Measurements from ENCODE around the gene LINGO4. TPM values are rescaled to one million over a fixed set of nuclear protein-coding genes. Genes with fewer than 3 reads are reported as not detected.

Gene LINGO4
- total RNA-seq, 1 donor: under 0.01 TPM

- Histone ChIP-seq H3K4me3 (ENCODE audit: low read length) (no peak overlapping the region), H3K4me1 (ENCODE audit: insufficient read depth, low read length) (peaks cover 52% of the 10 kb centered on the region), H3K27me3 (ENCODE audit: insufficient read depth, low read length) (no peaks in the 10 kb centered on the region), H3K9me3 (ENCODE audit: low read depth, low read length) (no peaks in the 10 kb centered on the region)
Measured at GRCh38 chr1:151827853-151828252, 22.6 kb upstream of the LINGO4 start.

DNA sequence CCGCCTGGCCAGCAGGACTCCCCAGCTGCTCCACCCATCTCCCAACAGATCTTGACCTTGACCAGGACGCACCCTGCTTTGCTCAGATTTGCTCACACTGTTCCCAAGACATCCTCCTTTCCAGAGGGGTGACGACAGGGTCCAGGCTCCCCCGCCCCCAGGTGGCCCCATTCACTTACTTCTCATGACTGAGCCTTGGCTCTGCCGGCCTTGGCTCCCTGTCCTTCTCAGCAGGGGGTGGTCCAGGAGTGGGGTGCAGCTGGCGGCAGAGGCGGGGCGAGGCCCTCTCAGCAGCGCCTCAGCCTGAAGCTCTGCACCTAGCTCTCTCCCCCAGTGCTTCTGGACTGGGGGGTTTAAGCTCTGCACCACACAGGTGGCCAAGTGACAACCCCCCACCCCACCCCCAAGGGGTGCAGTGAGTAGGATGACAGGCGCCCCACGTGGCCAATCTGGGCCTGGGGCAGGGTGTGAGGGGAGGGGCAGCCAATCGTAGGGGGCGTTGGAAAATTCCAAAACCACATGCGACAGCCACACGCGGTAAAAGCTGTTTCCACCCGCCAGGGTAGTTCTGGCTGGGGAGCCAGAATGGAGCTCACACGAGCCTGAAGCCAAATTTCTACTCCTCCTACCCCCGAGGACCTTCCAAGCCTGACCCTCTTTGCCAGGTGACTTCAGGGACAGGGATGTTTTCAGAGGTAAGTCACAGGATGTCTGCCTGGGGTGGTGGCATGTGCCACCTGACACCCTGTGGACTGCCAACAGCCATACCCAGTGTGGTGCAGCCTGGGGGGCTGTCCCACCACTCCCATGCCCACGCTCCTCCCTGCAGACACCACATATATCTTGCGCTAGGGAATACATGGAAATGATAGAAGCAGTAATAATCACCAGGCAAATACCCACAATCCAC is 20.8 kb upstream of the LINGO4 start:
- no peak overlapping the region for H3K4me3 ChIP-seq (ENCODE audit: low read length)
- H3K9me3 ChIP-seq (ENCODE audit: low read depth, low read length): no peaks in the 10 kb centered on the region
- no peaks in the 10 kb centered on the region for H3K27me3 ChIP-seq (ENCODE audit: insufficient read depth, low read length)
- peaks cover 36% of the 10 kb centered on the region for H3K4me1 ChIP-seq (ENCODE audit: insufficient read depth, low read length)

DNA sequence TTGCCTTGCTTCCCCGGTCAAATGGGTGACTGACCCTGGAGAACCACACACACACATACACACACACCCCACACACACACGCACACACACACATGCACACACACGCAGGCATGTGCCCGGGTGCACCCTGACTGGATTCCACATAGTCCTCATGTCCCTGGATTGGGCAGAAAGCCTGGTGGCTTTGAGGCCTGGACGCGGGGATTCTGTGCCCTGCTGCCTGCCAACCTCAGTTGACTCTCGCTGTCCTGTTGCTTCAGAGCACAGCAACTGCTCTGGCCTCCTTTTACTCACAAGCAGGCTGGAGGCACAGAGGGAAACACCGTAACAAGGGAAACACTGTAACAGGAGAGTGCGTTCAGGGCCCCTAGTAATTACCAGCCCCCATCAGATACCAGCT is 20.0 kb upstream of the LINGO4 start:
- Histone ChIP-seq H3K27me3 (ENCODE audit: insufficient read depth, low read length) (no peaks in the 10 kb centered on the region), H3K4me3 (ENCODE audit: low read length) (no peak overlapping the region), H3K4me1 (ENCODE audit: insufficient read depth, low read length) (peaks cover 28% of the 10 kb centered on the region), H3K9me3 (ENCODE audit: low read depth, low read length) (no peaks in the 10 kb centered on the region)

DNA sequence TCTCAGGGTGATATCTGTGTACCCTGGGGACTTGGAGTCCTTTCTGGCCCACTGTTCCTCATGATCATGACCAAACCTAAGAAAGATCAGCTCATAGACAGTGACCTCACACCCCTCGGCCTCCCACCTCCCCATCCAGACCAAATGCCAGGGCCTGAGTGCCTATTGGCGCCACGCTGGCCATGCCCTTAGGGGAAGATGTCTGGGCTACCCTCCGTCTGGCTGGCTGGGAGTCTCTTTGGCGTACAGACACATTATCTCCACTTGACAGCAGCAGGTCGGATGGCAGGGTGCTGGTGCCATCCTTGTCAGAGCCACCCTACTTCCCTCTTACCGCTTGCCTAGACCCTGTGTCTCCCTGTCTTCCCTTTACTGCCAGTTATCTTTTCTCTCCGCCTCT is 18.0 kb upstream of the LINGO4 start:
- H3K9me3 ChIP-seq (ENCODE audit: low read depth, low read length): no peaks in the 10 kb centered on the region
- no peak overlapping the region for H3K4me3 ChIP-seq (ENCODE audit: low read length)
- H3K4me1 ChIP-seq (ENCODE audit: insufficient read depth, low read length): peaks cover 8% of the 10 kb centered on the region
- H3K27me3 ChIP-seq (ENCODE audit: insufficient read depth, low read length): no peaks in the 10 kb centered on the region

- H3K4me1 ChIP-seq (ENCODE audit: insufficient read depth, low read length): peaks cover 6% of the 10 kb centered on the region
- no peaks in the 10 kb centered on the region for H3K9me3 ChIP-seq (ENCODE audit: low read depth, low read length)
- H3K27me3 ChIP-seq (ENCODE audit: insufficient read depth, low read length): no peaks in the 10 kb centered on the region
- H3K4me3 ChIP-seq (ENCODE audit: low read length): no peak overlapping the region
Measured at GRCh38 chr1:151822404-151822803, 17.2 kb upstream of the LINGO4 start.

GRCh38 chr1:151820940-151821339 is 15.7 kb upstream of the LINGO4 start:
- no peaks in the 10 kb centered on the region for H3K27me3 ChIP-seq (ENCODE audit: insufficient read depth, low read length)
- H3K9me3 ChIP-seq (ENCODE audit: low read depth, low read length): no peaks in the 10 kb centered on the region
- H3K4me1 ChIP-seq (ENCODE audit: insufficient read depth, low read length): peaks cover 15% of the 10 kb centered on the region
- no peak overlapping the region for H3K4me3 ChIP-seq (ENCODE audit: low read length)

DNA sequence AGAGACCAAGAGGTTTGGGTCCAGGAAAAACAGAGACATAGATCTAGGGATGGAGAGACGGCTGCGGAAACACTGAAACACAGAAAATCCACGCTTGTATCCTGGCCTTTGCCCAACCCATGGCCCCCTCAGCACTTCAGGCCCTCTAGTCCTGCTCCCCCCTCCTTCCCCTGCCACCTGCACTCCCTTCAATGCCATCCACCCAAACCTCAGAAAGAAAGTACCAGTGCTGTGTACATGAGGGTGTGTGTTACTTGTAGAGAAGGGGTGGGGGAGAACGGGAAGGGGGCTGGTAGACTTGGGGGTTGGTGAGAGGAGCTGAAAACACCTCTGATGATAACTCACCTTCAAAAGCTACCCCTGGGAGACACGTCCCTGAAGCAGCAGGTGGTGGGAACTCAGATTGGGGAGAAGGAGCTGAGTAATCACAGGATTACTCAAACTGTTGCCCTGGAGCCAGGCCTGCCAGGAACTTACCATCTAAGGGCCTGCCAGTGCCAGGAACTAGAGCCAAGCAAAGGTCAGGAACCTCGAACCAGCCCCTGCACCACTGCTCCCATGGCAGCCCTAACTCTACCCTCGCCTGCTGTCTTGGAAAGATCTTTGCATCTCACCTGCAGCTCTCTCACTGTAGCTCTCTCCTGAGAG is 14.9 kb upstream of the LINGO4 start:
- Histone ChIP-seq H3K27me3 (ENCODE audit: insufficient read depth, low read length) (no peaks in the 10 kb centered on the region), H3K9me3 (ENCODE audit: low read depth, low read length) (no peaks in the 10 kb centered on the region), H3K4me3 (ENCODE audit: low read length) (no peak overlapping the region), H3K4me1 (ENCODE audit: insufficient read depth, low read length) (peaks cover 20% of the 10 kb centered on the region)

DNA sequence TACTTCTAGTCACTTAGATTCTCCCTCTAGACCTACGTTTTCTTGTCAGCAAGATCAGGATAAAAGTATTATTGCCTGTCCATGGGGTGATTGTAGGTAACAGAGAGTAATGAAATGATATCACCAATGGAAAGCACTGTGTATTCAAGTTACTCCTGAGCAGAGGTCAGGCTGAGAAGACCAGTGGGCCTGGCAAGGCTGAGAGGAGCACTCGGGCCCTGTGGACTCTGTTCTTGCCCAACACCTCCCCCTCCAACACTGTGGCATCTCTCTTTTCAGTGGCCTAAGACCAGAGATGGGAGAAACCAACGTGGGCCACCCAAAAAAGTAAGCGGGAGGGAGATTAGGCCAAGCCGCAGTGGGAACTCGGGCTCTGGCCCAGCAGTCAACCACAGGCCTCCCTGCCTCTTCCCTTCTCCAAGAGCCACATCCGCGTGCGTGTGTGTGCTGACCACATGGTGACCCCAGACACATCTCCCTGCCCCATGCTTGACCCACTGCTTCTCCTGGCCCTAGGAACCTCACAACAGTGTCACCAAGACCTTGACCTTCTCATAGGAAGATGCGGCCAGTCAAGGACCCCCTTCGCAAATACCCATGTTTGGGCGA is 14.1 kb upstream of the LINGO4 start:
- Histone ChIP-seq H3K27me3 (ENCODE audit: insufficient read depth, low read length) (no peaks in the 10 kb centered on the region), H3K4me1 (ENCODE audit: insufficient read depth, low read length) (peaks cover 24% of the 10 kb centered on the region), H3K9me3 (ENCODE audit: low read depth, low read length) (no peaks in the 10 kb centered on the region), H3K4me3 (ENCODE audit: low read length) (no peak overlapping the region)

DNA sequence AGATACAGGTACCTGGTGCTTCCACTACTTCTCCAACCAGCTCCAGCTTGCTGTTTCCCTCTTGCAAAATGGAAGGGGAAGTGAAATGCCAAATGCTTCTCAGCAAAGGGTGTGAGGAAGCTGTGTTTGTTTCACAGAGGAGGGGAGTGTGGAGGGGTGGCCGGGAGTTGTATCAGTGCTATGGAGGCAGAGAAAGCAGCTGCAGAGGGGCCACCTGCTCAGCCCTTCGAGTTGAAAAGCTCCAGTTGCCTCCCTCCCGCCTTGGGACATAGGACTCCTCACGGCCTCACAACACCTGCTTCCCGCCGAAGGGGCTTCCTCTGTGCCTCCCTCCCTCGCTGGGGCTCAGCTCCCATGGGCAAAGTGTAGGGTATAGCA is 12.1 kb upstream of the LINGO4 start:
- H3K4me3 ChIP-seq (ENCODE audit: low read length): no peak overlapping the region
- no peaks in the 10 kb centered on the region for H3K9me3 ChIP-seq (ENCODE audit: low read depth, low read length)
- peaks cover 24% of the 10 kb centered on the region for H3K4me1 ChIP-seq (ENCODE audit: insufficient read depth, low read length)
- H3K27me3 ChIP-seq (ENCODE audit: insufficient read depth, low read length): no peaks in the 10 kb centered on the region

DNA sequence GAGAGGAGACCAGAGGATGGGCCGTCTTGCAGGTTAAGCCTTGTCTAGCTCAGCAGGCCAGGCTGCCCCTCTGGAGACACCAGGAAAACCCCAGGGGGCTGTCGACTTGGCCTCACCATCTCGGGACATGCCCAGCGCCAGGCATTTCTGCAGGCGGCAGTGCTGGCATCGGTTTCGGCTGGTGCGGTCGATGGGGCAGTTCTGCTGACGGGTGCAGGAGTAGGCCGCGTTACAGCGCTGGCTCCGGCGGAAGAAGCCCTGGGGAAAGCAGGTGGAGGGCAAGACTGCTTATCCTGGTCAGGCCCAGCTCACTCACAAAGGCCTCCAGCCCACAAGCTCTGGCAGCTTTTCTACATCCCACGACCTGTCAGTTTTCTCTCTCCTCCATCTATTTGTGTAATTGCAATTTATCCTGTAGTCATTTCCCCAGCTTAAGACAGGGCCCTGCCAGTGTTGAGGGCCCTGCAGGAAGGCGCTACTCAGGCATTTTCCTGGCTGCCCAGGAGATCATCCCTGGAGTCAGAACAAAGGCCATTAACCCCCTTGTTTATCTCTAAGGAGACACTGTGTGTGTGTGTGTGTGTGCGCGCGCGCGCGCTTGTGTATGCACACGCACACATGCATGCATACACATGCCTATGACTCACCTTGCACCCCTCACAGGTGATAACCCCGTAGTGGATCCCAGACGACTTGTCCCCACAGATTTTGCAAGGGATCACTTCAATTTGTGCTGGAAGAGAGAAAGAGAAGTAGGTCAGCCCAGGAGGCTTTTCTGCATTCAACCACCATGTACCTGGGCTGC is 11.5 kb upstream of the LINGO4 start:
- Histone ChIP-seq H3K4me1 (ENCODE audit: insufficient read depth, low read length) (peaks cover 24% of the 10 kb centered on the region), H3K4me3 (ENCODE audit: low read length) (no peak overlapping the region), H3K27me3 (ENCODE audit: insufficient read depth, low read length) (no peaks in the 10 kb centered on the region), H3K9me3 (ENCODE audit: low read depth, low read length) (no peaks in the 10 kb centered on the region)

DNA sequence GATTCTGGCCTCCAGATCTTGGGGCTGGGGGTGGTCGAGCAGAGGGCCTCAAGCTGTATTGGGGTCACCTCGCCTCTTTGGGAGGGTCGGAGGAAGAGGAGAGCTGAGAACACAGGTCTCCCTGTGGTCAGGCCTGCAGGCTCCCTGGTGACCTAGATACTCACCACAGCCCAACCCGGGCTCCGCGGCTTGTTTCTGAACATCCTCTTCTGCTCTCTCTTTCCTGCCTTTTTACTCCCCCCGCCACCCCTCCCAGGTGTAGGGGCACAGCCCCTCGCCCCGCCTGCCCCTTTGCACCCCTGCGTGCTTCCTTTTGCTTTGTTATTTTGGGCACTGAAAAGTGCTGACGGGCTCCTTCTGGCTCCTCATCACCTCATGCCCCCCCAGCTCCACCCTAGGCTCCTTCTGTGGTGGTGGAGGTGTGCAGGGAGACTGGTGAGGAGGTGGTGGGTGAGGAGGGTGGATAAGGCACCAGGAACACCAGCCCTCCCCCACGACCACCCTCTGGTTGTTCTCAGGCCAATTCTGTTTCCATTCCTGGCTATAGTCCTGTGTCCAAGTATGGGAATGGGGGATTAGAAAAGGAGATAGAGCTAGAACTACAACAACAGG is 10.6 kb upstream of the LINGO4 start:
- H3K4me1 ChIP-seq (ENCODE audit: insufficient read depth, low read length): peaks cover 24% of the 10 kb centered on the region
- H3K9me3 ChIP-seq (ENCODE audit: low read depth, low read length): no peaks in the 10 kb centered on the region
- no peaks in the 10 kb centered on the region for H3K27me3 ChIP-seq (ENCODE audit: insufficient read depth, low read length)
- no peak overlapping the region for H3K4me3 ChIP-seq (ENCODE audit: low read length)

DNA sequence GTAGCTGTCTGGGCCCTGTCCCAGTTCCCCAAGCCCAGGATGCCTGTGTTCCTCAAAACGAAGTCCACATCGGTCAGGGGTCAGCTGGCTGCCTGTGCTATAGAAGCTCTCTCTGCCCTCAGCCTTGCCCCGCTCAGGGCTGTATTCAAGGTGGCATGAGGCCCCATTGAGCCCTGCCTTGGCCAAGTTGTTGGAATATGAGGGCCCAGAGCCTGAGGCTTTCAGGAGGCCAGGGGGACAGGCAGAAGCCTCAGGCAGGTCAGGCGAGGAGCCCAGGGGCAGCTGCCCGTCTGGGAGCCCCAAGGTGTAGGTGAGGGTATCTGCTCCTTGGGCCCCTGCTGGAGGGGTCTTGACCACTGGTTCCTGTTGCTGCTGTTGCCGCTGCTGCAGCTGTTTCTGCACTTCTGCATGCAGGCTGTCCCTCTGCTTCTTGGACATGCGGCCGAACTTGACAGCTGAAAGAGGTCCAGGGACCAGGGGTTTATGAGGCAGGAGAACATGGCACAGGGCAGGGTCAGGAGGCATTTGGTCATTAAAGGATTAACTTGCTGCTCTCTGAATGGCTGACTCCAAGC is 9.8 kb upstream of the LINGO4 start:
- Histone ChIP-seq H3K27me3 (ENCODE audit: insufficient read depth, low read length) (no peaks in the 10 kb centered on the region), H3K4me3 (ENCODE audit: low read length) (no peak overlapping the region), H3K4me1 (ENCODE audit: insufficient read depth, low read length) (peaks cover 24% of the 10 kb centered on the region), H3K9me3 (ENCODE audit: low read depth, low read length) (no peaks in the 10 kb centered on the region)

DNA sequence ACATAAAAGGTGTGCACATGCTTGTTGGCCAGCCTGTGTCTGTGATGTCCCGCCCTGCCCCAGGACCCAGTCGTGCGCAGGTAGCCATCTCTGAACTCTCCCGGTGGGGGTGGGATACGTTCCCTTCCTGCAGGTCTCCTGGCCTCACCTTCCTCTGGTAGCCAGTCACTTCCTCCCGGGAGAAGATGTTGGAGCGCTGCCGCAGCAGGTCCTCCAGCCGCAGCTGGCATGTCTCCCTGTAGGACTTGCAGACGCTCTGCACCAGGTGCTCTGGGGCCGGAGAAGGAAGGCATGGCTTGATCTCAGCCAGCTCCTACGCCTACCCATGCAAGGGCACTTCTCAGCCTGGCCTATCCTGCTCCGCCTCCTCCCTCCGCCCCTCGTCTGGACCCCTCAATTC is 9.2 kb upstream of the LINGO4 start:
- H3K9me3 ChIP-seq (ENCODE audit: low read depth, low read length): no peaks in the 10 kb centered on the region
- H3K4me1 ChIP-seq (ENCODE audit: insufficient read depth, low read length): peaks cover 24% of the 10 kb centered on the region
- H3K27me3 ChIP-seq (ENCODE audit: insufficient read depth, low read length): no peaks in the 10 kb centered on the region
- no peak overlapping the region for H3K4me3 ChIP-seq (ENCODE audit: low read length)

DNA sequence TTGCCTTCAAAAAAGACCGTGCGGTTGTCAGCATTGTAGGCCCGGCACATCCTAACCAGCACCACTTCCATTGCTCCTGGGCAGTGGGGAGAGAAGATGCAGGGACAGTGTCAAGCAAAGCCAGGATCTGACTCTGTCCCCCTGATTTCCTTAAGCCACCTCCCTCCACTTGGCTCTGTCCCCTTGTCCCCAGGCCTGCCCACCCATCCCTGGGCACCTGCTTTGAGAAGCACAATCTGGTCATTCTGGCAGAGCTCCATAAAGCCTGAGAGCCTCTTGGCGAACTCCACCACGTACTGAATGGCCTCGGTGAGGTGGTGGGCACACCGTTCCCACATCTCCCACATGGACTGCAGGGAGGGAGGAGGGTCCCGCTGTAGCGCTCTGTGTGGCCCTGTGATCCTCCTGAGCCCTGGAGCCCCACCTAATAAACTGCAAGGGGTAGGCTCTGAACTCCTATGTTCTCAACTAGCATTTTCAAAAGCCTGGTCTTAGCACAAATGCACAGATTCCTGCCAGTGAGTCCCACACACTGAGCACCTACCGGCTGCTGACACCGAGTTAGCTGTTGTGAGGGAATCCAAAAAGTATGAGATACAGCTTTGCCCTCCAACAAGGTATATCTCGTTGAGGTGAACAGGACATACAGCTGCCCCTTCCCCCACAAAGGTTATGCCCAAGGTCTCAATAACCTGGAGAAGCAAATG is 8.2 kb upstream of the LINGO4 start:
- H3K9me3 ChIP-seq (ENCODE audit: low read depth, low read length): no peaks in the 10 kb centered on the region
- H3K4me3 ChIP-seq (ENCODE audit: low read length): no peak overlapping the region
- H3K4me1 ChIP-seq (ENCODE audit: insufficient read depth, low read length): peaks cover 24% of the 10 kb centered on the region
- no peaks in the 10 kb centered on the region for H3K27me3 ChIP-seq (ENCODE audit: insufficient read depth, low read length)

All from mononuclear cell (primary cell).